T-helper 22 cell (primary cell): ENCODE measurements around the gene NEURL1.
A peak's percentile ranks its signal among the peaks of the same experiment; 100 is the strongest.
"Not testable (repeated sequence)": the region's sequence is repeated elsewhere in the genome, so short reads cannot be mapped to it uniquely, and the experiment has no call there.

Experiments used
- DNase-seq: peaks from one replicate; pipeline ENCODE4 v3.0.0-alpha.2; 2020; ENCODE audit warnings: low read depth

The NEURL1 gene

DNA sequence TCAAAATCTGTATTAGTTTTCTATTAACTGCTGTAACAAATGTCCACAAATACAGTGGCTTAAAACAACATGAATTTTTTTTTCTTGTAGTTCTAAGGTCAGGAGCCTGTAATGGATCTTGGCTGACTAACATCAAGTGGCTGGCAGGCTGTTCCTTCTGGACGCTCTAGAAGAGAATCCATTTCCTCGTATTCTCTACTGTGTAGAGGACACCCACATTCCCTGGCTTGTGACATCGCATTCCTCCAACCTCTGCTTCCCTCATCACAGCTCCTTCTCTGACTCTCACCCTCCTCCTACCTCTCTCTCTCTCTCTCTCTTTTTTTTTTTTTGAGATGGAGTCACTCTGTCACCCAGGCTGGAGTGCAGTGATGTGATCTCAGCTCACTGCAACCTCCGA is 30.0 kb upstream of the NEURL1 start:
- DNase-seq: no peak

DNA sequence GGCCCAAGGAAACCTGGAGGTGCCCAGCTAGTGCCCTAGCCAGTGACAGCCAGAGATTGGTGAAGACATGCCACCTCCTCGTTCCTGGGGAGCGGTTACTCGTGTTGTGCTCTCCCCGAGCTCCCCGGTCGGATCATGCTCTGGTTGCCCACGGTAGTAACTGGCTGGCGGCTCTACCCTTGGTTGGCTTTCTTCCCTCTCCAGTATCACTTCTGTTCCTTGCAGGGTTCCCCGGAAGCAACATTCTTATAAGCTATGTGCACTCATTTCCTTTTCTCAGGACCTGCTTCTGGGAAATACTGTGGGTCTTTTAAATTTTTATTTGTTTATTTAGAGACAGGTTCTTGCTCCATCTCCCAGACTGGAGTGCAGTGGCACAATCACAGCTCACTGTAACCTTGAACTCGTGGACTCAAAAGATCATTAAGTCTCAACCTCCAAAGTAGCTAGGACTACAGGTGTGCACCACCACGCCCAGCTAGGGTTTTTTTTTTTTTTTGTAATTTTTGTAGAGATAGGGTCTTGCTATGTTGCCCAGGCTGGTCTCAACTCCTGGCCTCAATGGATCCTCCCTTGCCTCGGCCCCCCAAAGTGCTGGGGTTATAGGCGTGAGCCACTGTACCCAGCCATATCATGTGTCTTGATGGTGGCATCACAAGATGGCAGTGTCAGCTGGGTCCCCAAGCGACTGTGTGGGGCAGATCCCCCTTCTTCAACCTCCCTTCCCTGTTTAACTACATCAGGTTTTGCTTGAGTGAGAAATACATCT is 27.9 kb upstream of the NEURL1 start:
- DNase-seq: no peak

DNA sequence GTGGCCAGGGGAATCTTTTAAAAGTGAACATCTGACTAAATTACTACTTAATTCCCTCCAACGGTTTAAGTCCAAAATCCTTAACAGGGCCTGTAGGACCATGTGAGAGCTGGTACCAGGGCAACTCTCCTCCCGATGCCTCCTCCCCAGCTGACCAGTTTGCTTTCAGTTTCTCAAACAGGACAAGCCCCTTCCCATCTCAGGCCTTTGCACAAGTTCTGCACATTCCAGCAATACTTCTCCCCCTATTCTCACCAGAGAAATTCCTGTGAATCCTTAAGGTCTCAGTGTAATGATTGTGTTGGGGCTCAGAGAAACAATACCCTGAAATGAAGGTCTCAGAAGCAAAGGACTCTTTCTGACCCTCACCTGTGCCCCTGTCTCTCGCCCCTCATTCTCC is 26.8 kb upstream of the NEURL1 start:
- no peak for DNase-seq

DNA sequence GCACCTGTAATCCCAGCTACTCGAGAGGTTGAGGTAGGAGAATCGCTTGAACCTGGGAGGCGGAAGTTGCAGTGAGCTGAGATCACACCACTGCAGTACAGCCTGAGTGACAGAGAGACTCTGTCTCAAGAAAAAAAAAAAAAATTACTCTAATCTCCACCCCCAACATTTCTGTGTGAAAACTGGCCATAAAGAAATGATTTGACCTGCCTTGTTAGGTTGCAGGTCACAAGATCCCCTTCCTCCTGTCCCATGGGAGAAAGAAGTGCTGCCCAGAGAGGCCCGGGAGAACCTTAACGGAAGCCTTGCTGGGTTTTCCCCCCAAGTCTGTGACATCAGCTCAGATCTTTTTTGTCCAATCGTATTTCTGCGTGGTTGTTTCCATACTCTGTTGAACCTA is 26.1 kb upstream of the NEURL1 start:
- DNase-seq: no peak

DNA sequence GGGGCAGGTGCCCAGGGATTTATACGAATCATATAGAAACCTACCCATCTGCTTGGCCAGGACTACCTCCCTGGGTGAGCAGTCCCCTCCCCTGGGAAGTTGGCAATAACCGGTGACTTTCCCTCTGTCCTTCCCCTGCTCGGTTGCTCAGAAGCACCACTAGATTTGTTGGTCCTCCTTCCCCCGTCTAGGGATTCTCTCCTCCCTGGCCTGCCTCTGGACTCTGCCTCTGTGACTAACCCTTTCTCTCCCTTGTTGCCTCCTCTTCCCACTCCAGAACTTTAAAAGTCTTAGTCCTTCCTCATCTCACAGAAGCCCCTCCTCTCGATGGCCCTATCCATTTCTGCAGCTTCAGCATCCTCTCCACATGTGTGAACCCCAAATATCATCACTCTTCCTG is 24.3 kb upstream of the NEURL1 start:
- no peak for DNase-seq

DNA sequence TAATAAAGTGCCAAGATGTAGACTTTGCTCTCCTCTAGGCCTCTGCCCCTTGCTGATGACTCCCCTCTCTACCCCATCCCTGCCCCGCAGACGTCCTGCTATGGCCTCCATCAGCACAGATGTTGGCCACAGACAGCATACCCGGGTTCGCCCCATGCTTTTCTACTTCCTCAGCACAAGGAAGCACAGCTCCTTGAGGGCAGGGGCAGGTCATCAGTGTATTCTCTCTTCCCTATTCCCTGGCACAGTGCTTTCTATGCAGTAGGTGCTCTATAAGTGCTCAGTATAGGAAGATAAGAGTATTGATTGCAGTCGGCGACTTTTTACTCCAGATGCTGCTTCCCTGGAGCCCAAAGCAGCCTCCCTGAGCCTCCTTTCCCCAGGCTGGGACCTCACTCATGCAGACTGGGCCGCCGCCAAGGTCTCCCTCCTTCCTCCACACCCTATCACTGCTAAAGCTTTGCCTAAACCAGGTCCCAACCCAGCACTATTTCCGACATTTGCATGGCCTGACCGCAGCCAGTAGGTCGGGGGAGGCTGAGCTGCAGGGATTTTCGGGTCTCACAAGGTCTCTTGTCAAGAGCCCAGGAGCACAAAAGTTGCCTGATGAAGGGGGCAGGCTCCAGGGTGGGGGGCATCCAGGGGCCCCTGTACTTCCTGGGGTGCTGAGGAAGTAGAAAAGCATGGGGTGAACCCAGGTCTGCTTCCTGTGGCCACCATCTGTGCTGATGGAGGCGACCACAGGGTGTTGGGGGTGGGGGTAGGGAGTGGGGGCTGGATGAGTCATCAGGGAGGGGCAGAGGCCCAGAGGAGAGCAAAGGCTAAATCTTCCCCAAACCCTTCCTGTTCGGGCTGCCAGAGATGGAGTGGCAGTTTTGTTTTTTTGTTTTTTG is 22.5 kb upstream of the NEURL1 start:
- peak; percentile 71 for DNase-seq

DNA sequence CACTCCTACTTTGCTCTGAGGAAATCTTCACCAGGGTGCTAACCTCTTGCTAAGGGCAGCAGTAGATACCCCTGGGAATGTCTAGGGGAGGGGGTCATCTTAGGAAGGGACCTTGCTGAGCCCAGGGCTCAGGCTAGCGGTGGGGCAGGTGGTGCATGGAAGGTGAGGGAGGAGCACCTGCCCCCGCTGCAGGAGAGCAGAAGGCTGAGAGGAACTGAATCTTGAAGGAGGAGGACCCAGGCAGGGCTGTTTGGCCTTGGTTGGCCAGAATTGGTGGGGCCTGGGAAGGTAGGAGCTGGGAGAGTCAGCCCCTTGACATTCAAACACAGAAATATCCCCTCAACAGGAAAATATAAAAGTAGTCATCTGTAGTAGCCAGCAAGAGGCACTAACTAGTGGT is 21.5 kb upstream of the NEURL1 start:
- no peak for DNase-seq

DNA sequence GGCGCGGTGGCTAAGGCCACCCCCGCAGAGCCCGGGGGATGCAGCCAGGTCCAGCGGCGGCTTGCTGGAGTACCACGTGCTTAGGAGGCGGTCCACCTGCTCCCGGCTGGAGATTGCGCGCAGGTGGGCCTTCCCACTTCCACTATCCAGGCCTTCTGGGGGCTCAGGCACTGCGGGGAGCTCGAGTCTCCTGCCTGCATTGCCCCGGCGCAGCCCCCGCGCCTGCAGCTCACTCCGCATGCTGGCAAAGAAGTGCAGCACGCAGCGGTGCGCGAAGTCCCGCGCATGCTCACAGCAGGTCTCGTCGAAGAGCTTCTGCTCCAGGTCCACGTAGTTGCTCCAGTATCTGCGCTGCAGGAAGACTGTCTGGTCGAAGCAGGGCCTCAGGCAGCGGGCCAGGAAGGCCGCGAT is 20.2 kb upstream of the NEURL1 start:
- DNase-seq: no peak

DNA sequence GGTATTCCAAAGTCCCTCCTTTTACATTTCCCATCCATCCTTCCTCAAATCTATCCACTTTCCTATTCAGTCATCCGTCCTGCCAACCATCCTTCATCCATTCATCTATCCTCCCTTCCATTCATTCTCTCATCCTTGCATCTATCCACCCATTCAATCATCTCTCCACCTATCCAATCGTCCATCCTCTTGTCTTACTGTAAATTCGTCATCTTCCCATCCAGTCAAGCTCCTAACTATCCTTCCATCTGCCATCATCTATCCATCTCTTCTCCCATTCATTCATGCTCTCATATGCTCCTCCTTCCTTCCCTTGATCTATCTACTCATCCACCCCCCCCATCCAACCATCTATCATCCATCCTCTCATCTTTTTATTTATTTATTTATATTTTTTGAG is 19.4 kb upstream of the NEURL1 start:
- no peak for DNase-seq

DNA sequence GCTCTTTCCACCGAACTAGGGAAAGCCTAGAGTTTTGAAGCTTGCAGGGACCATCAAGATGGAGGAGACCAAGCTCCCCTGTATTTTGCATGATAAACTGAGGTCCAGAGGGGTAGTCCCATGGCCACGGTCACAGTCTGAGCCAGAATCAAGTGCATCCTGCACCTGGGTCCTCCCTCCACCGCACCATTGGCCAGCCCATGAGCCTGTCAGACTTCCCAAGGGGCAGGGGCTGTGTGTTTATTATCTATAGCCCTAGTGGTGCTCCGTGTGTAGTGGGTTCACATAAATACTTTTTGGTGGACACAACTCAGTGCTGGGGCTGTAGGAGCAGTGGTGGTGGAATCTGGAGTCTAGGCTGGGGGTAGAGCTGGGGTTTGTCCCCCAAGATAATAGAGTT is 18.1 kb upstream of the NEURL1 start:
- DNase-seq: no peak

DNA sequence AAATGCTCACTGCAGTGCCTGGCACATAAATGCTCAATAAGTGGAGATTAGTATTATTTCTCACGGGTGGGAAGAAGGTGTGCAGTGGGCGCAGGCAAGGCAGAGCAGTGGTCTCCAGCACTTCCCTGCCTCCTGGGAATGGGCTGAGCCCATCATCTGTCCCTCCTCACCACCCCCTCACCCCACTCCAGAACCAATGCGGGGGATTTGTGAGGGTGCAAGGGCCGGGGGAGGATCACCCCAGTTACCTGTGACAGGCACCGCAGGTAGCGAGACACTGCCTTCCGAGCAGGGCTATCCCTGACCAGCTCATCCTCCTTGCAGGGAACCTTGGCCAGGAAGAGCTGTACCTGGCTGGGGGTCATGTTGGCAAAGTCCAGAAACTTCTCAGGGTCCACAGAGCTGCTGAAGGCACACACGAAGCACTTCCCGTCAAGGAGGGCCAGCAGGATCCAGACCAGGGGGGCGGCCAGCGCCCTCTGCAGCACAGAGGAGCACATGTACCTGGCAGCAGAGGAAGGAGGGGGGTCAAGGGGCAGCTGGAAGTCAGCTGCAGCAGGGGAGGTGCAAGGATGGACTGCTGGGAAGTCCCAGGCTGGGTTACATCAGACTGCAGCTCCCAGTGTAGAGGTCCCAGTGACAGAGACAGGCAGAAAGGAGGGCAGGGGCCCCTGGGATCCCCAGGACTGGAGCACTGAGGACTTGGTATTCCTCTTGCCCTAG is 17.3 kb upstream of the NEURL1 start:
- no peak for DNase-seq

DNA sequence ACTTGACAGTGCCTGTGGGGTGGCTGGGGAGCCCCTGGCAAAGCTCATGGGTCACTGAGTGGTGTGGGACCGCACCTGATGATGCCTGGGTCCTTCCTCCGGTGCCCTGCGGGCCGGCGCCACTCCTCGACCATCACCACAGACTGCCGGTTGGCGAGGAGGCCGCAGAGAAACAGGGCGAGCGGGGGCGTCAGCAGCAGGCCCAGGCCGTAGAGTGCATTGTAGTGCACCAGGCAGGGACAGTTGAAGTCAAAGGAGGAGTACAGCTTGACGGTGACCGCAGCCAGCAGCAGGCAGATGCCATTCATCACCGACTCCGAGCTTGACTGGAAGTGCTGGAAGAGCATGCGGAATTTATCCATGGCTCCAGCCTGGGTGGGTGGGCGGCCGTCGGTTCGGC is 14.8 kb upstream of the NEURL1 start:
- no peak for DNase-seq

DNA sequence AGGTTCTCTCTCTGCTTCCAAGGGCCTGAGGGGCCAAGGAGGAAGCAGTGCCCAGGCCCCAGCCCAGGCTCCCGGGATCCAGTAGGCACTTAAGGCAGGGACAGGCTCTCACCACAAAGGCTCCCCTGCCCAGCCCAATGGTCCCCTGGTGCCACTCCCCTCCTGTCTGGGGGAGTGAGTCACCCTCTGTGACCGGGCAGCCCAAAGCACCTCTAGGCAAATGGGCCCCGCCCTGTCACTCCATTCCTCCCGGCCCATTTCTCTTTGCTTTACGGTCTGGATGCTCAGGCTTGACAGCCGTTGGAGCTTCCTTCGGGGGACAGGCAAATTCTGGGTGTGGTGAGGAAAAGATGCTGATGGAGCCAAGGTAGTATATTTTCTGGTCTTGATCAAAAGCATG is 14.4 kb upstream of the NEURL1 start, which contains the start of gene CALHM3:
Gene CALHM3, minus strand, starts transcription at position 106 of the 400 bp plus-strand sequence. CDS start 208 bp downstream, outside the sequence.
- no peak for DNase-seq

DNA sequence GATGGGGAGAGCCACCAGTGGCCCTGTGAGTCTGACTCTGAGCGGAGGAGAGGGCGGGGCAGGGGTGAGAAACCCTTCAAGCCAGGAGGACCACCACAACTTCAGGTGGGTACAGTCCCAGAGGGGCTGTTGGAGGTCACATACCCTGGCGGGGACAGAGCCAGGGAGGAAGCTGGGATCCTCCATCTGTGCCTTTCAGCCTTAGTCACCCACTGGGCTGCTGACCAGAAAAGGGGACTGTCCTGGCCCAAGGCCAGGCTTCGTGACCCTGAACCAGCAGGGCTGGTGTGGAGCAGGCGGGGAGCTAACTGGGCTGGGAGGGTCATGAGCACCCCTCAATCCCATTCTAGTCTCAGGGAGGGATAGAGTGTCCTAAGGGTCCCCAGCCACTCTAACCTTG is 13.0 kb upstream of the NEURL1 start:
- no peak for DNase-seq

DNA sequence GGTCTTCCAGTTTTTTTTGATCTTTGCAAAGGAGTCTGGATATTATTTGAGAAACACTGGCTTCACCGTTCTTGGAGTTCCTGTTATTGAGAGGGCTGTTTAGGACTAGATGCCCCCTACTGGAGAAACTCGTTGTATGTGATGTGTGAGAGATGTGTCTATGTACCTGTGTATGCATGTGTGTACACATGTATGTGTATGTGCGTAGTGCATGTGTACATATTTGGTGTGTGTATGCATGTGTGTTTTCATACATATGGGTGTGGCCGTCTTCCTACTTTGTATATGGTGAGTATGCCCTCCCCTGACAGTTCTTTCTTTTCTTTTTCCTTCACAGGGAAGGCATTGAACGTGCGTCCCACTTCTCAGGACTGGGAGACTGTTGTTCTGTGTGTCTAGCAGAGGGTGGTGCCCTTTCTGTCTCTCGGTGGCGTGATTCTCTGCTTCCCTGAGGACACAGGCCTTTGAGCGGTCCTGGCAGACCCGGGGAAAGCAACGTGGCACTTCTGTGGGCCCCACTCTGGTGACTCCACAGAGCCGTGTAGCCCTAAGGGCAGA is 11.5 kb upstream of the NEURL1 start:
- DNase-seq: no peak

DNA sequence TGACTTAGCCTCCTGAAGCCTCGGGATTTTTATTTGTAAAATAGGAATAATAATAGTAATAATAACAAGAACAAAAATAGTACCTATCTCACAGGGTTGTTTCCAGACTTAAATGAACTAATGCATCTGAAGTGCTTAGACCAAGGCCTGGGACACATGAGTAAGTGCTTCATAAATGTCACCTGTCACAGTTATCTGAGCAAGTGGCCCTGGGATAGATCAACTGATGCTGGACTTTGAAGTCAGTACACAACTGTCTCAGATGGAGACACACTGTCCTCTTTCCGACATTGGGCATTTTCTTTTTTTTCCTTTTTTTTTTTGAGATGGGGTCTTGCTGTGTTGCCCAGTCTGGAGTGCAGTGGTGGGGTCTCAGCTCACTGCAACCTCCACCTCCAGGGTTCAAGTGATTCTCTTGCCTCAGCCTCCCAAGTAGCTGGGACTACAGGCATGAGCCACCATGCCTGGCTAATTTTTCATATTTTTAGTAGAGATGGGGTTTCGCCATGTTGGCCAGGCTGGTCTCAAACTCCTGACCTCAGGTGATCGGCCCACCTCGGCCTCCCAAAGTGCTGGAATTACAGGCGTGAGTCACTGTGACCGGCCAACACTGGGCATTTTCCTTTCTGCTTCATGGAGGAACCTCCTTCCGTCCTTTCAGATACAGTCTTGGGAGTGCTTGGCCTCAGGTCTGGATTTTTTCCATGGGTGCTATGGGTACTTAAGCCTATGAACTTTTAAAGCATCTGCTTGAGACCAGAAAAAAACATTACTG is 6.7 kb upstream of the NEURL1 start:
- not testable (repeated sequence) for DNase-seq

DNA sequence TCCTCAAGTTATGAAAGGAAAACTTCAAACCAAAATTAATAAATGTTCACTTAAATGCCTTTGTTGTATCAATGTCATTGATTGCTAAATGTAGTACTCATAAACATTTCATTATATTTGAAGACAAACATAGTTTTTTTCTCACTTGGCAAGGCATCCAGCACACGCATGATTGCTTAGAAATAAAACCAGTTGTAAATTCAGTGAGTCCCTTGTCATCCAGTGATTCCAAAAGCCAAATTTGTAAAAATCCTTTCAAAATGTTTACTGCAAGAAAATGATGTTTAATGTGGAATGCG is 6.1 kb upstream of the NEURL1 start:
- no peak for DNase-seq

DNA sequence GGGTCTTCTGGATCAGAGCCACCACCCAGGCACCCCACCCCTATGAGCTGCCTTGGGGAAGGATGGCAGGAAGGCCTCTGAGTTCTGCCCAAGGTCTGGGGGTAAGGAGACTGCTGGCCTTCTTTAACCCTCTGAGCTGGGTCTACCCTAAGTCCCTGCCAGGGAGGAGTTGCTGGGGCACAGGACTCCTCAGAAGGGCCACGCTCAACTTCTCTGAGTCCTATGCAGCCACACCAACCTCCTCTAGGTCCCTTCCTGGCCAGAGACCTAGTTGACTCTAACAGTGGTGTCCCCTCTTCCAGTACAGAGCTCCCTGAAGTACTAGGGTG is 2.6 kb upstream of the NEURL1 start:
- no peak for DNase-seq

DNA sequence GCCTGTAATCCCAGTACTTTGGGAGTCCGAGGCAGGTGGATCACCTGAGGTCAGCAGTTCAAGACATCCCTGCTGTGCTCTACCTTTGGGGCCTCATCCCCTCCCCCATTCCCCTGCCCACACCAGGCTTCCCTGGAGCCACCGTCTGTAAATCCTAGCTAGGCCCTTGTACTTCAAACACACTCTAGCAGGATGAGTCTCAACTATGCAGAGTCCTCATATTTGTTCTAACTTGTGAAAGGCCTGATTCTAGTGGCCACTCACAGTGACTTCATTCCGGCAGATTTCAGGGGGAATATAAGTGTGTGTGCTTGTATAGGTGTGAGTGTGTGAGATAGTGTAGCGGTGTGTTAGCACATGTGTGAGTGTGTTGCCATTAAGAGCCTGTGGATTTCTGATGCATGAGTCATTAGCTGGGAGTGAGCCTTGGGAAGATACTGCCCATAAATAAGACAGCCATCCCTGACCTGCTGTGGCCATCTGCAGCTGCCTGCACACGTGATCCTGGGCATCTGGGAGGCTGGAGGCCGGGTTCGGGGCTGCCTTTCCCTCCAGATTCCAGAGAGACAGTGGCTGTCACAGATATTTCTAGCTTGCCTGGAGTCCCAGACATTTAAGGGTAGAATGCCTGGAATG is 1.7 kb upstream of the NEURL1 start:
- no peak for DNase-seq

DNA sequence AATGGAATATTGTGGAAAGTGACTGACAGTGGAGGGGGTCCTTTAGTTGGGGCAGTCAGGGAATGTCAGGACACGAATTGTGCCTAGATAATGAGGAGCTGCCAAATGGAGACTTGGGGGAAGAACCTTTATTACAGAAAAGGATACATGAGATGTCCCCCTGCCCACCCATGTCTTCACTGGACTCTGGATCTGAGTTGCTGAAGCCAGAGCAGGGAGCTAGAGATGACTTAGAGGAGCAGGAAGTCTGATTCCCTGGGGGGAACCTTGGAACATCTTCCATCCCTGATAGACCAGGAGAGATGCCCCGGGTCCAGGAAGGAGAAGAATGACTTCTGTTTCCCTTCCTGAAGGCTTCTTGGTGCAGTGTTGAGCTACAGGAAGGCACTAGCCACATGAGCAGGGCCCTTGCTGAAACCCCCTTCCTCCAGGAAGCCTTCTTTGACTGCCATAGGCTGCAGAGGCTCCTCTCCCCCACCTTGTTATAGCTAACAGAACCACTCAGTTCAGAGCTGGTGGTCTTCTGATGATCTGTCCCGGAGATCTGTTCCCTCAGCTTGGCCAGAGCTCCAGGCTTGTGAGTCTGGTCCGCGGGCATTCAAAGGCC is 747 bp upstream of the NEURL1 start:
- DNase-seq: no peak
